HG02852 (cell line): ENCODE data around the gene TMOD1.
A peak's percentile ranks its signal among the peaks of the same experiment; 100 is the strongest.
"Not testable (repeated sequence)": the region's sequence is repeated elsewhere in the genome, so short reads cannot be mapped to it uniquely, and the experiment has no call there.

Experiments used
- ATAC-seq: cut with Tn5 transposase; IDR thresholded peaks from one replicate; pipeline ENCODE4 v1.9.1; 2021; ENCODE audit warnings: mild to moderate bottlenecking, moderate library complexity; ENCODE audit not compliant: unreplicated experiment

Gene TMOD1

DNA sequence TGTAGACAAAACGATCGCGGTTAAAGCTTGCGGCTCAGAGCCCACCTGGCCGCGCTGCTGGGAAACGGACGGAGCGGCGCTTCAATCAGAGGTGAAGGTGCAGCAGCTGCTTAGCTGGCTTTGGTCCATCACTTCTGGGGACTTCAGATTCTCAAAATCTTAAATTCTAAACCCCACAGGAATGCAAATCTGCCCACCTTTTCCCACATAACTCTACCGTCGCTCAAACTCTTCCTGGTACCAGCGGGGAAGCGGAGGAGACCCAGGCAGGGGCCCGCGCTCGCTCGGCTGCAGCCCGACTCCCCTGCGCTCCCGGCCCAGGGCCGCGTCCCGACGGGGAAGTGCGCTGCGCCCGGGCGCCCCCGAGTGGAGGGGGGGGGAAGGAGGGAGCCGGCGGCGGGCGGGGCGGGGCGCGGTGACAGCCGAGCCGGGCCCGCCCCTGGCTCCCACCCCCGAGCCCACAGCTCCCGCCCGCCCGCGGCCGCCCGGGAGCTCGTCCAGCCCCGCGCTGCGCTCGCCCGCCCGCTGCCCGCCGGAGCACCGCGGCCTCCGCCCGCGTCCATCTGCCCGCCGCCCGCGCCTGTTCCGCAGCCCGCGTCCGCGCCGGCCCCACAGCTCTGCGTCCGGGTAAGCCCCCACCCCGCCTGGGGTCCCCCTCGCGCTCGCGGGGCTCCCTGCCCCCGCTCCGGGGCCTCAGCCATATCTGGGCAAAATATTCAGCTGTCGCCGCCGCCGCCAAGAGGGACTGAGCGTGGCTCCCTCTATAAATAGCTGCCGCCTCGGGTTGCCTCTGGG, at the start of gene TMOD1:
TMOD1 (plus strand) TSS at position 490 of the 795 bp plus-strand sequence. CDS start 22,523 bp downstream, outside the sequence.
- peak; percentile 63 for ATAC-seq

DNA sequence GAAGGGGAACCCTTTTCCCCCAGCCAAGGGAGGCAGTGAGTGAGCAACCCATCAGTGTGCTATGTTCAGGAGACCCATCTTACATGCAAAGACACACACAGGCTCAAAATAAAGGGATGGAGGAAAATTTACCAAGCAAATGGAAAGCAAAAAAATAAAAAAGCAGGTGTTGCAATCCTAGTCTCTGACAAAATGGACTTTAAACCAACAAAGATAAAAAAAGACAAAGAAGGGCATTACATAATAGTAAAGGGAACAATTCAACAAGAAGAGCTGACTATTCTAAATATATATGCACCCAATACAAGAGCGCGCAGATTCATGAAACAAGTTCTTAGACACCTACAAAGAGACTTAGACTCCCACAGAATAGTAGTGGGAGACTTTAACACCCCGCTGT, 47.9 kb upstream of the TMOD1 start:
- not testable (repeated sequence) for ATAC-seq

DNA sequence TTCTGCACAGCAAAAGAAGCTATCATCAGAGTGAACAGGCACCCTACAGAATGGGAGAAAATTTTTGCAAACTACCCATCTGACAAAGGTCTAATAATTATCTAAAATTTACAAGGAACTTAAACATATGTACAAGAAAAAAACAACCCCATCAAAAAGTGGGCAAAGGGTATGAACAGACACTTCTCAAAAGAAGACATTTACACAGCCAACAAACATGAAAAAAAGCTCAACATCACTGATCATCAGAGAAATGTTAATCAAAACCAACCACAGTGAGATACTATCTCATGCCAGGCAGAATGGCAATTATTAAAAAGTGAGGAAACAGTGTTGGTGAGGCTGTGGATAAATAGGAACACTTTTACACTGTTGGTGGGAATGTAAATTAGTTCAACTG, 44.6 kb upstream of the TMOD1 start:
- ATAC-seq, result not testable (repeated sequence)

DNA sequence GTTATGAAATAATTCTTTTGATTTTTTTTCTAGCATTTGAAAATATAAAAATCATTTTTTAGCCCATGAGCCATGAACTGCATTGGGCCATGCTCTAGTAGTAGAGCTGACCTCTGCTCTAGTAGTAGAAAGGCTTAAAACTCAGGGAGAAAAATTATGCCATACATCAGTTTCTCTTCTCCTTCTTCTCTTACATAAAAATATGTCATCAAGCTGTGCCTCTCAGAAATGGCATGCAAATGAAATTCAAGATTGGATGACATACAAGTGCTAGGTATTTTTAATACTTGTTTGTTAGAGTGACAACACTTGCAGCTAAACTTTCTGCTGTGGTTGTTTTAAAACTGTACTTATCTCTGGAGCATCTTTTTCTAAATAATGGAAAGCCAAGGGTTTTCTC, 42.1 kb upstream of the TMOD1 start:
- ATAC-seq, result no peak

DNA sequence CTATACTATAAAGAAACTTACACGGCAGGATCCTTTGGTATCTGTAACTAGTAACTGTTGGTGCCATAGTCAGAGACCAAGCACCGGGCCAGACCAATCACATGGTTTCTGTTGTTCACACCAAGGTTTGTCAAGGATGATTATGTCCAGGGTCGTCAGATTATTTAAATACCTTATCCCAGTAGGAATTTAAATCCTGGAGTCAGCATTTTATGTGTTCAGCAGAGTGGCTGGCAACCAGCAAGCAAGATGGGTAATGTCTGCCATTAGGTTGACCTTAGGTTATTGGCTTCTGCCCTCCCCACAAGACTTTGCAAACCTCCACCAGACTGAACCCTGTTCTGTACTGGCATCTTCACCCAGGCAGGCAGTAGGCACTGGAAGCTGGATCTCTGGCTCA, 39.3 kb upstream of the TMOD1 start:
- ATAC-seq, result no peak

DNA sequence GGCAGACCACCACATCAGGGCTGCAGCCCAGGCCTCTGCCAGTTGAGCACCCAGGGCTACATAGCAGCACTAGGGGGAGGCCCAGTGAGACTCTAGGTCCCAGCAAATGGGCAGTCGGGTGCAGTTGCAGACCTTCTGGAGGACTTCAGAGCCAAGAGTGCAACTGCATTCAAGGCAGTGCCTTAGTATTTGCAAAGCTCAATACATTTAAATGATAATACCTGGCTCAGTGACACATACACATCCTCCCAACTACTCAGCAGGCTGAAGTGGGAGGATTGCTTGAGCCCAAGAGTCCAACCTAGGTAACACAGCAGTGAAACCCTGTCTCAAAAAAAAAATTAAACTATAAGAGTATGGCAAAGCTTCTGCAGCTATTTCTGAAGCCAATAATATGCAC, 38.6 kb upstream of the TMOD1 start:
- no peak for ATAC-seq

DNA sequence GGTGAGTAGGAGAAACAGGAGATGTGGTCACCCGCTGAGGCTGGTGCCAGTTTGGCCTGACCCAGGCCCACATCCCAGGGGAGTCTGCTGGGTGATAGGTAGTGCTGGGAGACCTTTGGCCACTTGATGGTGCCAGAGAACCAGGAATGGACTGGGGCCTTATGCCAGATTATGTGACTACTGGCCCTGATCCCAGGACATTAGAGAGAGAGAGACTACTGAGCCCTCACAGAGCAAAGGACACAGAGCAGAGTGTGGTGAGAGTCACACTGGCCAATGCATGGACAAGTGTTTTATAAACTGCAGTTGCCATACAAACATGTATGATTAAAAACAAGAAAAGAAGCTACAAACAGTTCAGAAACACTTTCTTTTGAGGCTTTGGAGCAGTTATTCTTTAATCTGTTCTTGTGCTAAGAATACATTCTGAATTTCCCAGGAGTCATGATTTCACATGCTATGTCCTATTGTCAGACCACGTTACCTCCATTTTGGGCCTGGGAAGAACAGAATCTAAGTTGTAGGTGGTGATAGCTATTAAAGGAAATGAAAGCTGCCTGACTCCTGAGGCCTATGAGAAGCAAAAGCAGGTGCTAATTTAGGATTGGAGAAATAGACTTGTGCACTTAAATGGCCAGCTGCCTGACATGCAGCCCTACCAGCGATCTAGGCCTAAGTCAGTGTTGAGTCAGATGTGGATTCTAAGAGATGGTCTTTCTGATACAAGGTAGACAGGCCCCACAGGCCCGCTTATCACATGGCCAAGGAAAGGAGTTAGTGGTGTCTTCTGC, 32.6 kb upstream of the TMOD1 start:
- peak; percentile 82 for ATAC-seq

DNA sequence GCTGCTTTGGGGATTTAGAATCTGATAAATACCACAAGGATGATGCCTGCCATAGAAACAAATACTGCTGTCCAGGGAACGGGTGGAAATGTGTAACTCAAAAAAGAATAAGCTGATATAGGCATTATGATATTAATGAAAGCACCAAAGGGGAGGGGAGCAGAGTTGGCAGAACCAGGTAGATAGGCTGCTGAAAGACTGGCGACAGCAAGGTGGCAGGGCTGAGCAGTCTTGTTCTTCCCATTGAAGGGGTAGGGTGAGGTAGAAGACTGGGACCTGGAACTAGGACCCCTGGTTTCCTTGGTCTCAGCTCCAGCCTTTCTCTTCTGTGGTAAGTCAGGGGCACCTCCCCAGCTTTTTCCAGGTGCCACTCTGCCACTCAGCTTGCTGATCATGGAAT, 31.4 kb upstream of the TMOD1 start:
- ATAC-seq, result no peak

DNA sequence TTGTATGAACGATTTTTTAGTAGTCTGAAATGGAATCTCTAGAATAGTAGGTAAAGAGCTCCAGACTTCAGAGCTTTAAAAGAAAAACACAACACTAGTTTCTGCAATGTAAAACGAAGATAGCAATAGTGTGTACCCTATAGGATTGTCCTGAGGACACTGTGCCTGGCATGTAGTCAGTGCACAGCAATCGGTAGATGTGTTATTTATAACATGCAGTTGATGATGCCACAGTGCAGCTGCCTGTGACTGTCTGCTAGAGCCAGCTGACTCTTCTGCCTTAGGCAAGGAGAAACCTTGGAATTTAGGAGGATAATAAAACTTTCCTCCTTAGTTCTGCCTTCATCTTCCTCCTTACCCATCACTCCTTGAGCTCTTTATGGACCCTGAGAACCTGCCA, 27.7 kb upstream of the TMOD1 start:
- ATAC-seq, result no peak

DNA sequence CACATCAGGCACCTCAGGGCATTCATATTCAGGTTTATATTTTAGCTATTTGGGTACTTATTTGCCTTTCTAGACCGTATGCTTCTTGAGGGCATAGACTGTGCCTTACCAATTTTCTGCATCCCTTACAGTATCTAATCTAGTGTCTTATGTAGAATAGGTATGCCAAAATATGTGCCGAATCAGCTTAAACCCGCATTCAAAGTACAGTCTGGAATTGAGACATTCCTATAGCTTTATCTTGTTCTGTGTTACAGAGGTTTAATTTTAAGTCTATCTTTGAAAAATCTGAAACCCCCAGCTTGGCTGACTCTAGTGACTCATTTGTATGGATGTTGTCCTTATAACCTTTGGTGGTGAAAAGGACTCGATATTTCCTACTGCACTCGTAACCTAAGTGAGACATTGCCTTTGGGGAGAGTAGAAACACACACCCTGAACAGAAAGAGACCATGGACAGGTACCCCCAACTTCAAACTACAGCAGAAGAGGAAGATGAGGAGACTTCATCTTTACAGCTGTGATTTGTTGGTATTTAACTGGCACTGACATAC, 27.0 kb upstream of the TMOD1 start:
- ATAC-seq, result no peak

DNA sequence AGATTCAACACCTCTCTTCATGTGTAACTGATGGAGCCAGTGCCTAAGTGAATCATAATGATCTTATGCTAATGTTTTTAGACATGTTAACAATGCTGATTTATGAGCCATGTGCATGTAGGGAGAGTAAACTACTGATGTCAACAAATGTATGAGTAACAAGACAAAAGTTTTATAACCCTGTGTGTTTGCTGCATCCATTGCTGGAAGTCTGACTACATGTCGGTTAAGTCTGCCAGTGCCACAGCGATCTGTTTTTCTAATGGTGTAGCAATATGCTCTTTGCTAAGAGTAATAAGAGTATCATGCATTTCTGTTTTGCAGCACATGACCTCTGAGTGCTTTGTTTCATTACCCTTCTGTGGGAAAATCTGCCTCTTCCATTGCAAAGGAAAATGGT, 26.4 kb upstream of the TMOD1 start:
- no peak for ATAC-seq

DNA sequence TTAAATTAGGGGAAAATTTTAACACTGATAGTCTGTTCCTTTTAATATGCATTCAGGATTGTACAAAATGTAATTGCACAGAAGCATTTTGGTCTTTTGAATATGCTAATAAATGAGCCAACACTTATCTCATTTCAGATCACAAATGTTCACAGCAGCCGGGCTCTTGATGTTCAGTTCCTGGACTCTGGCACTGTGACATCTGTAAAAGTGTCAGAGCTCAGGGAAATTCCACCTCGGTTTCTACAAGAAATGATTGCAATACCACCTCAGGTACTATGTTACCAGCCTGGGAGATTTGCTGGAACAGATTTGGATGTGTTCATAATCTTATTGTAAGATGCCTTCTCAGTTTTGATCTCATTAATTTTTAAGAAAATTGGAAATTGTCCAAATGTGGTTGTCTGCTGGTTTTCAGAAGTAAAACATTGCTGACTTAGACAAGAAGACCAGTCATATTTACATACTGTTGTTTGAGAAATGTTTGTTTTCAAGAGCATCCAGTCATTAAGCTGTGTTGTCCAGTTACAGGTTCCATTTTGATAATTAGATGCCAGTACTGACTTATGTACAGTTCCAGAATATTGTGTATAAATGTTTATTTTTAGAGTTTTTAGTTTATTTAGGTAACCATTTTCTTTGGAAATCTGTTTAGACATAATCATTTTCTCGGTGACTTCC, 23.0 kb upstream of the TMOD1 start:
- no peak for ATAC-seq

DNA sequence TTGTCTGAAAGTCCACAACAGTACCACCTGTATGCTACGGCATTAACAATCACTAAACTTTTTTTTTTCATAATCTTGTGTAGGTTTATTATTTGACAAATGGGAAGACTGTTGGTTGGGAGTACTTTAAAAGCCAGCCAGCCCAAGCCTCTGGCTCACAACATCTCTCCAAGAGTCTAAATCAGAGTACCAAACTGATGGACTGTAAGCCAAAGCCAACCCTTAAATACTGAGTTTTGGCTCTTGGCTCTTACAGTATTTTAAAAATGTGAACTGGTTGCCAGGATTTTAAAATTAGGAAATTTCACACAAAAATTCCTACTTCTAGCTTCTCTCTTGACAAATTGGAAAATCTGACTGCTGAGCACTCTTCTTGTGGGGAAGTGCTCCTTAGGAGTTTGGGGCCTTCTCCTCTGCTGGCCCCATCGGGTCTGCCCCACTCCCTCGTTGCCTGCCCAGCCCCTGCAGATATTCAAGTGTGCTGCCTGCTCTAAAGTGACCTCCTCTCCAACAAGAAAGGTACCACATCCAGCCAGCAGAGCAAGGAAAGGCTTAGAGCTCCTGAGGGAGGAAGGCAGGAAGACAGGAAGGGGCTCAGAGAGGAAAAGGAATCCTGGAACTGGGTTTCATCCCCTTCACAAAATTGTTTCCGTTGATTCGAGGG, 21.8 kb upstream of the TMOD1 start:
- ATAC-seq, result no peak

DNA sequence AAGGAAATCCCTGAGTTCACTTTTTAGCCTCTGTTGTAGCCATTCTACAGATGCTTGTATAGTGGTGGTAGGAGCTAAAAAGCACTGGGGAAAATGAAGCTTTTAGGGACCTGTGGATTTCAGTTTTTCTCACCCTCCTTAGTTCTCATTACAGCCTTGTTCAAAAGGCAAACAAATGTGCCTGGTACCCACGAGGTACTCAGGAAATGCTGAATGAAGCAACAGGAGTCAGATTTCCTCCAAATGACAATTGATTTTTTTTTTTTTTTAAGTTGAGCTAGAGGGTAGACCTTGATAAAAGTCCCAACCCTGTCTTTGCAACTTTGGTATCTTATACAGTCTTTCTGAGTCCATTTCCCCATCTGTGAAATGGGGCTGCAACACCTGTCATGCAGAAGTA, 21.3 kb upstream of the TMOD1 start:
- no peak for ATAC-seq

DNA sequence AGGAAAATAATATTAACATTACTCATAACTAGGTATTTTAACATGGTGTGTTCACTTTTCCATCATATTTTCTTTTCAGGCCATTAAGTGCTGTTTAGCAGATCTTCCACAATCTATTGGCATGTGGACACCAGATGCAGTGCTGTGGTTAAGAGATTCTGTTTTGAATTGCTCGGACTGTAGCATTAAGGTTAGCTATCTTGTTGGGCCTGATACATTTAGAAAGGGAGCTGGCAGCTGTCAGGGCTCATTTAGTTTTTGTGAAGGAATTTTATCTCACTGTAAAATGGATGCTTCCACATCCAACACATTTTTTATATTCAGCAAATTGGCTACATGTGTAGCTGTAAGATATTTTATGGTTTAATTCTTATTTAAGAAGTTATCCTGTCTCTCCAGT, 20.7 kb upstream of the TMOD1 start:
- ATAC-seq, result no peak

DNA sequence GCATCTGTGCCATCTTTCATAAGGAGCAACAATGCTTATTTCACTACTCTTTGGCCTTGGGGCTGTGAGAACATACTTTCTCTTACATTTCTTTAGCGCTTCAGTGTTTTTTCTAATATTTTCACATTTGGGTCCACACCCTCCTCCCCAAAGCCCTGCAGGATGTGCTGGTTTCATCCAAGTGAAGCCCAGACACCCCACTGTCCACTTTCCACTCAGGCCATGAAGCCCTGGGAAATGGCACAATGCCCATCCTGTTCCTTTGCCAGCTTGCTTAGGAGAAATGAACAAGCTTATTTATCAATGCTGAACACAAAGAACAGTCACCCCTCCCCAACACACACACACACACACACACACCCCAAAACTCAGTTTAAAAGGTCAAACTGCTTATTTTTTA, 17.3 kb upstream of the TMOD1 start:
- ATAC-seq, result no peak

DNA sequence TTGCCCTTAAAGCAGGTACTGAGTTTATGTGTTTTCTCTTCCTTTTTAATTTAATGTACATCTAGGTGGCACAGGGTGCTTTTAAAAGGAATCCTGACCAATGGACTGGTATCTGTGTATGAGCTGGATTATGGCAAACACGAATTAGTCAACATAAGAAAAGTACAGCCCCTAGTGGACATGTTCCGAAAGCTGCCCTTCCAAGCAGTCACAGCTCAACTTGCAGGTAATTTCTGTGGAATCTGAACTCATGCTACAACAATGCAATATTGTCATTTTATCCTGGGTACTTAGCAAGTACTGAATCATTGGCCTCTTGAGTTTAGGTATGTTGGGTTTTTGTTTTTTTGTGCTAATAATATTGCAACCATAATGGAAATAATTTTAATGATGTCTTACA, 14.4 kb upstream of the TMOD1 start:
- no peak for ATAC-seq

DNA sequence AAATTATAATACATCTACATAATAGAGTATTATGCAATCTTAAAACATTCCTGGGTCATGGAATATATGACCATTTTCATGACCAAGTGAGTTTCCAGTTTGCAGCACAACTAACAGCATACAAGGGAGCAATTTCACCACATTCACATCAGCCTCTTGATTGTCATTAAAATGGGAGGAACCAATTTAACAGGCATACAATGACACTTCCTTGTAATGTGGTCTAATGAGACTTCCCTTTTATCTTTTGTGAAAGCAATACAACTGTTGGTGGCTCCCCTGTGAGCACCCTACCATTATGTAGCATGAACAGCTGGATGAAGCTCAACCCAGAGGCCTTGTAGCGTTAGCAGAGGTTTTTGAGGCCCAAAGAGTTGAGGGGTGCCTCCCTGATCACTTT, 13.6 kb upstream of the TMOD1 start:
- ATAC-seq, result no peak

DNA sequence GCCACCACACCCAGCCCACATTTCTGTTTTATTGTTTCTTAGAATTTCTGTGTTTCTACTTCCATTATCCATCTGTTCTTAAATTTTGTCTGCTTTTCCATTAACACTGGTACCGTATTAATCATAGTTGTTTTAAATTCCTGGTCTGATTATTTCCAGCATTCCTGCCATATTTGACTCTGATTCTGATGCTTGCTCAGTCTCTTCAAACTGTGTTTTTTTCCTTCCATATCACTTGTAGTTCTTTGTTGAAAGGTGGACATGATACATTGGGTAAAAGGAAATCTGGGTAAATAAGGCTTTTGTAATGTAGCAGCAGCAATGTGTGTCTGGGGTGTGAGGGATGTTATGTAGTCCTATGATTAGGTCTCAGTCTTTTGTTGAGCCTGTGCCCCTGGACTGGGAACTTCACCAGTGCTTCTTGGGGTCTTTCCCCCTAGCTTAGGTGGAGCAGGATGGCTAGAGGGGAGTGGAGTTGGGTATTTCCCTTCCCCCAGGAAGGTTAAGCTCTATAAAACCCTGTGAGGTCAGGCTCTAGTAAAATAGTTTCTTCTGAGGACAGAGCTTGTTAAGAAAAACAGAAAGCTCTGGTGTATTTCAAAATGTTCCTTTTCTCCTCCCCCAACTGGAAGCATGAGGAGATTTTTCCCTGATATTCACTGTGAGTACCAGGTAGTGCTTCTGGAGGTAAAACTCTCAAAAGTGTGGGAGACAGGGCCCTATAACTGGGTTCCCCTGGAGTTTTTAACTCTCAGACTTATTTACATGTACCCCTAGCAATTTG, 10.1 kb upstream of the TMOD1 start:
- no peak for ATAC-seq
